C4-2B (cell line): ENCODE results near the gene PACS2.

Source experiments
- CTCF ChIP-seq: fragments of 450-650 bp; conservative IDR thresholded peaks from 2 replicates; pipeline ENCODE4 v1.5.1; 2017; ENCODE audit warnings: mild to moderate bottlenecking
- ZFX ChIP-seq: fragments of 450-650 bp; IDR thresholded peaks from 2 replicates; pipeline ENCODE4 v1.6.1; 2017

GRCh38 chr14:105431256-105431655 is 116.7 kb downstream of the PACS2 start:
- no peak for TF ChIP-seq CTCF
- no peak for TF ChIP-seq ZFX
